ENCODE results near the gene UCHL3.

Gene UCHL3

GRCh38 chr13:75521956-75522355 is 27.6 kb upstream of the UCHL3 start:
- DNase-seq (ENCODE audit: low read depth, low spot score): no peak
- no peak overlapping the region for H3K4me3 ChIP-seq (ENCODE audit: low read depth, low read length)
- CTCF ChIA-PET: interaction anchor here (1.3 to 1.5 kb wide), 2 partner anchors 10 to 39 kb away, joined by 3 to 4 read pairs; partner anchors contain the start of gene TBC1D4
- POLR2A ChIA-PET: no interaction called here
- TF ChIP-seq CTCF (IDR thresholded peaks at IDR 0.05; ENCODE audit: insufficient read depth, low read length, missing control alignments): no peak

- POLR2A ChIA-PET: interaction anchor here (1.5 kb wide), 1 partner anchor 49 kb away, joined by 4 read pairs; the partner anchor contains the start of gene TBC1D4
- no peak for DNase-seq (ENCODE audit: low read depth, low spot score)
- CTCF ChIA-PET: interaction anchor here (1.3 to 1.6 kb wide), 3 partner anchors 9 to 48 kb away, joined by 4 to 6 read pairs (median 5); partner anchors contain the start of gene TBC1D4
- no peak overlapping the region for H3K4me3 ChIP-seq (ENCODE audit: low read depth, low read length)
- no peak for TF ChIP-seq CTCF (IDR thresholded peaks at IDR 0.05; ENCODE audit: insufficient read depth, low read length, missing control alignments)
Observed at GRCh38 chr13:75530549-75530961, 19.0 kb upstream of the UCHL3 start.

GRCh38 chr13:75533861-75534260 is 15.7 kb upstream of the UCHL3 start:
- CTCF ChIA-PET: interaction anchor here (1.0 to 6.4 kb wide), 8 partner anchors 10 to 207 kb away, joined by 3 to 56 read pairs (median 6); partner anchors contain the start of genes TBC1D4 and UCHL3
- POLR2A ChIA-PET: interaction anchor here (0.5 to 2.6 kb wide), 4 partner anchors 10 to 176 kb away, joined by 3 to 31 read pairs (median 3); no protein-coding TSS in a partner anchor
- DNase-seq (ENCODE audit: low read depth, low spot score): no peak
- no peak for TF ChIP-seq CTCF (IDR thresholded peaks at IDR 0.05; ENCODE audit: insufficient read depth, low read length, missing control alignments)
- H3K4me3 ChIP-seq (ENCODE audit: low read depth, low read length): no peak overlapping the region

- POLR2A ChIA-PET: interaction anchor here (0.6 to 1.8 kb wide), 8 partner anchors 8 to 211 kb away, joined by 3 to 12 read pairs (median 4); partner anchors contain the start of genes TBC1D4 and UCHL3
Observed at GRCh38 chr13:75537401-75538365, 11.9 kb upstream of the UCHL3 start, which contains the start of gene COMMD6. Gene COMMD6 (minus strand): TSS chr13:75537841. CDS start chr13:75537805, 36 bp downstream.

GRCh38 chr13:75541287-75541686 is 8.3 kb upstream of the UCHL3 start:
- no peak overlapping the region for H3K4me3 ChIP-seq (ENCODE audit: low read depth, low read length)
- DNase-seq (ENCODE audit: low read depth, low spot score): no peak
- CTCF ChIA-PET: interaction anchor here (0.9 to 5.2 kb wide), 7 partner anchors 9 to 169 kb away, joined by 3 to 44 read pairs (median 4); partner anchors contain the start of genes TBC1D4 and UCHL3
- POLR2A ChIA-PET: no interaction called here
- no peak for TF ChIP-seq CTCF (IDR thresholded peaks at IDR 0.05; ENCODE audit: insufficient read depth, low read length, missing control alignments)

More at GRCh38 chr13:75537401-75538365, 11.9 kb upstream of the UCHL3 start, which contains the start of gene COMMD6:
- TF ChIP-seq CTCF (IDR thresholded peaks at IDR 0.05; ENCODE audit: insufficient read depth, low read length, missing control alignments): peak; percentile 51
- peak; percentile 85 for DNase-seq (ENCODE audit: low read depth, low spot score)
- CTCF ChIA-PET: interaction anchor here (0.8 to 6.4 kb wide), 21 partner anchors 7 to 318 kb away, joined by 3 to 56 read pairs (median 4); partner anchors contain the start of gene TBC1D4
- peak within 1 kb of the TSS; percentile 78 for H3K4me3 ChIP-seq (ENCODE audit: low read depth, low read length)
